PFSK-1 (cell line): ENCODE measurements around the gene HSPB9.

Experiments
- POLR2AphosphoS5 ChIP-seq: IDR thresholded peaks from 2 replicates; pipeline ENCODE4 v1.6.1; 2012; ENCODE audit warnings: low read depth, mild to moderate bottlenecking, control low read depth, low read length, moderate library complexity
- REST ChIP-seq, 2 experiments: IDR thresholded peaks; 2 replicates each; pipeline versions ENCODE4 v1.6.1 to v1.8.0; 2011 to 2012; ENCODE audit warnings: low read depth in 2 of 2, low read length in 2 of 2, control low read depth in 1 of 2, inconsistent platforms in 1 of 2, mild to moderate bottlenecking in 1 of 2, moderate library complexity in 1 of 2; ENCODE audit not compliant: insufficient read depth in 1 of 2
- TAF1 ChIP-seq: IDR thresholded peaks from 2 replicates; pipeline ENCODE4 v1.6.1; 2012; ENCODE audit warnings: low read length, control low read depth, borderline replicate concordance; ENCODE audit not compliant: insufficient read depth

GRCh38 chr17:42096360-42097111 lies 26.1 kb upstream of the HSPB9 start:
- TF ChIP-seq POLR2AphosphoS5 (no peak), REST (IDR thresholded peaks at IDR 0.05; ENCODE audit: insufficient read depth in 1 of 2, low read depth in 2 of 2, low read length in 2 of 2) (no peak), TAF1 (no peak)
